NCI-H1105 (cell line): ENCODE measurements around the gene ABHD2.
"Not testable (repeated sequence)": the region's sequence is repeated elsewhere in the genome, so short reads cannot be mapped to it uniquely, and the experiment has no call there.

Experiments
- DNase-seq: peaks from one replicate; lab custom pipeline; 2025; lab: John Stamatoyannopoulos, UW

ABHD2 gene

GRCh38 chr15:89099968-89100367 is 11.7 kb downstream of the ABHD2 start:
- DNase-seq, result no peak

- no peak for DNase-seq
Measured at GRCh38 chr15:89101302-89102193, 13.3 kb downstream of the ABHD2 start.

- DNase-seq, result no peak
Measured at GRCh38 chr15:89103481-89104171, 15.4 kb downstream of the ABHD2 start.

GRCh38 chr15:89104172-89104564 is 15.9 kb downstream of the ABHD2 start:
- DNase-seq, result no peak

DNA sequence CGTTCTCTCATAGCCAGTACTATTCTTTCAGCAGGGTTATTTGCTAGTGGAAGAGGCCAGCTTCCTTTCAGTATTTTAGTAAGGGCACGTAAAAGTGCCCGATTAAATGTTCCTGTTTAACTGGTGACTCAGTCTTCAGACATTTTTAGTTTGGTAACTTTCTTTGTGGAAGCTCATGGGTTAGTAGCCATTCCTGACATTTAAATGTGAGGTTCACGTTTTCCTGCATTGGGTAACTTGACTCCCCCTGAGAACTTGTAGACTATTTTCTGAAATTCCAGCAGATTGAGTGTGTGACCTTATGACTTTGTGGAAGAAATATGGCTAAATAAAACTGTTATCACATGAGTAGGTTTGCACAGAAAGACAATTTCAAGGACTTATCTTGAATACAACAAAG is 16.9 kb downstream of the ABHD2 start:
- DNase-seq, result no peak

DNA sequence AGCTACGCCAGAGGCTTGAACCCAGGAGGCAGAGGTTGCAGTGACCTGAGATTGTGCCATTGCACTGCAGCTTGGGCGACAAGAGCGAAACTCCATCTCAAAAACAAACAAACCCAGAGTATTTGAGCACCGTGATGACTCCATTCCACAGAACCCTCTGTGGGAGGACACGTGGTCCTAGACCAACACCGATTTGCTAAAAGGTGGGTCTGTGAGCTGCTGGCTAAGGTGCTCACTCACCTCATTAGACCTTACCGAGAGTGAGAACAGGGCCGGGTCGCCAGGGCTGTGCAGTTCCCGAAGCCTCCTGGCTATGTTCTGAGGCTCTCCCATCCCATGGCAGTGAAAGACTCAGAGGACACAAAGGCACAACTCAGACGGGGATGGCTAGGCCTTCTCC is 17.9 kb downstream of the ABHD2 start:
- no peak for DNase-seq

GRCh38 chr15:89107984-89108383 is 19.7 kb downstream of the ABHD2 start:
- DNase-seq, result no peak

- no peak for DNase-seq
Measured at GRCh38 chr15:89108835-89109234, 20.6 kb downstream of the ABHD2 start.

DNA sequence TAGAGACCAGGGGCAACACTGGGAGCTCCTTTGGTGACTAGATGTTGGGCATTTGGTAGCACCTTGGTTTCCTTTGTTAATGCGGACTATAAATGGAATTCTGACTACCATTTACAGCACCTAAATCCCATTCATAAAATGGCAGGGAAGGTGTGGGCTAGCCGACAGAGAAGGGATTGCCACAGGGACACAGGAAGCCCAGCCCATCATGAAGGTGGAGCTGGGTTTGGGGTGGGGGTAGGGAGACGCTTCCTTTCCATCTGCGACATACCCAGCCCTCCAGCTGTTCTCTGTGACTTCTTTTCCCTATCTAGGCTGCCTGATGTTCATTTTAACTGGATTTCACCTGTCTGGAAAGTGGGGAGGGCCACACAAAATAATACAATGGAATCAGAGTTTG is 21.0 kb downstream of the ABHD2 start:
- no peak for DNase-seq

- no peak for DNase-seq
Measured at GRCh38 chr15:89110060-89110459, 21.8 kb downstream of the ABHD2 start.

GRCh38 chr15:89111352-89111751 is 23.1 kb downstream of the ABHD2 start:
- no peak for DNase-seq

- DNase-seq, result no peak
Measured at GRCh38 chr15:89111961-89112340, 23.7 kb downstream of the ABHD2 start.

DNA sequence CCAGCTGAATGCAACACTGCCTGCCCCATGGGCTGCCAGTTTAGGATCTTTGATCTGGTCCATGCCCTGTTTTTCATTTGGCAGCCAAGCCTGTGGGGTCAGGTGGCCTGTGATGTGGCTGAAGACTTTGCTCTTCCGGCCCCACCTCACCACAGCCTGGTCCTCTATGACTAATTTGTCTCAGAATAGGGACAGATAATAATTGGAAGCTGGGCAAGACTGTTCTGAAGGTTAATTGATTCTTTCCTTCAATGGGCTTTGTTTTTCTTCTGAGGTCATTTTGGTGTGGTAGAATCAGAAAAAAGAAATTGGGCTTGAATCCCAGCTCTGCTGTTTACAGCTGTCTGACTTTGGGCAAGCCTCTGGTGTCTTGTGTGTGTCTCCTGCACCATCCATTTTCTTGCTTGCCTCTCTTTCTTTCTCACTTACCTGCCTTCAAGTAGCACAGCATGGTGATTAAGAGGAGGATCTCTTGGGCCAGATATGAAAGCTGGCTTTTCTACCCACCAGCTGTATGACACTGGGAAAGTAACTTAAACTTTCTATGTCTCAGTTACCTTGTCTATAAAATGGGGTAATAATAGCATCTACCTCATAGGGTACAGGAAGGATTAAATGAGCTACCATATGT is 24.2 kb downstream of the ABHD2 start:
- no peak for DNase-seq

- no peak for DNase-seq
Measured at GRCh38 chr15:89113296-89114024, 25.2 kb downstream of the ABHD2 start.

DNA sequence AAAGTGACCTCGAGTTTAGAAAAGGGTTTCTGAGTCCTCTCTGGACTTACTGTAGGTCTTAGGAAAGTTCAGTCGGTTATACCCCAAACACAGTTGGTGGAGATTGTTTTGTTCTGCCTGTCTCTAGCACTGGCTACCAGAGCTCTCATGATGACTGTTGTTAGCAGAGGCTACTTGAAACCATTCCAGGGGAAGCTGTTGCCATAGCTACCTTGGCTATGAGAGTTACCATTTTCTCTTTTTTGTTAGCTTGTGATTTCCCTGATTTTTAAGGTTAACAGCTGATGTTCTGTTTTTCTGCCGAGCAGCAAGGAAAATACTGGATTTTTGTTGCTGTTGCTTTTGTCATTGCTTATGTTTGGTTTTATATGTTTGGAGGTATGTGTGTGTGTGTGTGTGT is 26.7 kb downstream of the ABHD2 start:
- DNase-seq, result peak; percentile 57

DNA sequence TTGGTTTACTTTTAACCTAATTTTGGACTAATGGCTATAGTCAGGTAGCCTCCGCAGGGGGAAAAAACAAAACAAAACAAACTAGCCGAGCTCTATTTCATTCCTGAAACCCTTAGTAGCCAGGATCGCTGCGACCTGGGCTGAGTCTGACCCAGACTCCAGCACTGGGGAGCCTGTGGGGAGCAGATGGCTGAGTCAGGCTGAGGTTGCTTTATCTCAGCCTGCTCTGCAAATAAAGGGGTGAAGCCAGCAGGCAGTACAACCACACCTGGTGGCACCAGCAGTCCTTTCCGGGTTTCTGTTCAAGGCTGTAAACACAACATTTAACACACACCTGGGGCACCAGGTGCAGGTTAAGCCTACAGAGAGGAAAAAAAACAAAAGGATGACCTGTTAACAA is 27.3 kb downstream of the ABHD2 start:
- DNase-seq, result peak; percentile 76

DNA sequence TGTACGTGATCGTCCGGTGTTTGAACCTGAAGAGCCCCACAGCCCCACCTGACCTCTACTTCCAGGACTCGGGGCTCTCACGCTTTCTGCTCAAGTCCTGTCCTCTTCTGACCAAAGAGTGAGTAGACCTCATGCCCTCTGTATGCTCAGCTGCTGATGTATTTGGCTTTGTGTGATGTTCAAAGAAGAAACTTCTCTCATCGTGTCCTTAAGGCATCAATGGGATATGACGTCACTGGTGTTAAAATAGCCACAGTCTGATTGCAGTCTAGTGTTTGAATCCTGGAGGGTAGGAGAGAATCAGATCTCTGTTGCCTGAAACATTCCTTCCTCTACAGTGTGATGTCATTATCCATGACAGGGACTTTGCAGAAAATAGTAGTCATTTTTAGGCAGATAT is 28.1 kb downstream of the ABHD2 start:
- DNase-seq, result peak; percentile 22

GRCh38 chr15:89117790-89118189 is 29.5 kb downstream of the ABHD2 start:
- no peak for DNase-seq

GRCh38 chr15:89118481-89118989 is 30.3 kb downstream of the ABHD2 start:
- no peak for DNase-seq

DNA sequence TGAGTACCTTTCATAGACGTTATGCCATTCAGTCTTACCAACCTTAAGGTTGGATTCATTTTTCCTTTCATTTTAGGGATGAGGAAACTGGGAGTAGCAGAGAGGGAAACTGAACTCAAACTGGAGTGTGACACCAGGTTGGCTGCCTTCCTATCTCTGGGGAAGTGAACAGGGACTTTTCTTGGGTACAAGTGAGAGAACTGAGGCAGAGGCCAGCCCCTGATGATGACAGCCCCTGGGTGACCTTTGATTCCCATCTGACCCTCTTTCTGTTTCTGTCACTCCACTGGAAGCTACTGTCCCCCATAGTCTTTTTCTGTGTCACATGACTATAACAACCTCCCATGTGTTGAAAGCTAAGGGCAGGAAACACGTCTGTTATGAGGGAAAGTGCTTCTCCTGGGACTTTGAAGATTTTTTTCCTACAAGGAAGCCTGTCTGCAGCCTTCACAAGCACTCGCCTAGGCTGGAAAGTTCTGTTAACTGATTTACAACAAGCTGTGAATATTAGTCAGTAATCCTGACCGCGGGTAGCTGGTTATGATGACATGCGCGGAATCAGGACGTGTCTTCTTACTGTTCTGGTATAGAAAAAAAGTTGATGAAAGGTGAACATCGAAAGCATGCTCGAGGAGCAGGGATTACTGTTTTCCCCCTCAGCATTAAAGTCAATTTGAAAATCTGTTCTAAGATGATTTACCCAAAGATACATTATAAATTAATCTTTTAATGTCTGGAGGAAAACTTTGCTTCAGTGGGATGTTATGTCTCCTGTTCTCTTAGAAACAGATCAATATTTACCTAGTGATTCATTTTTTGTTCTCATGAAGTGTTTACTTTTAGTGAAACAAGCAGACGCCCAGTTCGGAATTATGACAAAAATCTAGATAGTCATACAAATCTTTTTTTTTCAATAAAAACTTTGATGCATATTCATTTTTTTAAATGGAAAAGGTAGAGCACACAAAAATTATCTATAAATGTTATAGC is 31.5 kb downstream of the ABHD2 start:
- DNase-seq, result no peak

DNA sequence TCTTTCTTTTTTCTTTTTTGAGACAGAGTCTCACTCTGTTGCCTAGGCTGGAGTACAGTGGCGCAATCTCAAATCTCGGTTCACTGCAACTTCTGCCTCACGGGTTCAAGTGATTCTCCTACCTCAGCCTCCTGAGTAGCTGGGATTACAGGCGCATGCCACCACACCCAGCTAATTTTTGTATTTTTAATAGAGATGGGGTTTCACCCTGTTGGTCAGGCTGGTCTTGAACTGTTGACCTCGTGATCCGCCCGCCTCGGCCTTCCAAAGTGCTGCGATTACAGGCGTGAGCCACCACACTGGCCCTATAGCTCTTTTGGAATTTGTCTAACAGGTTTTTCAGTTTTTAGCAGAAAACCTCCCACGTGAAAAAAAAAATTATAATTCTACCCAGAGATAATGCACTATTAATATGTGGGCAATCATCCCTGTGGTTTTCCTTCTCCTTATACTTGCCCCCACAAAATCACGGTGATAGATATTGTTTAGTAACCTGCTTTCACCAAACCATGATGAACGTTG is 32.3 kb downstream of the ABHD2 start:
- DNase-seq, result not testable (repeated sequence)
